BE2C (cell line): Measurements from ENCODE around the gene AGBL1.

Experiments
- DNase-seq: peaks from one replicate; pipeline ENCODE4 v3.0.0-alpha.2; 2020
- H3K27me3 ChIP-seq: fragments of 250-450 bp; sonication (Bioruptor Pico); 2 replicates; pipeline ENCODE4 v1.5.1; 2020; ENCODE audit warnings: mild to moderate bottlenecking
- H3K36me3 ChIP-seq: fragments of 250-450 bp; sonication (Bioruptor Pico); 2 replicates; pipeline ENCODE4 v1.5.1; 2020; ENCODE audit warnings: mild to moderate bottlenecking
- H3K4me1 ChIP-seq: fragments of 250-450 bp; sonication (Bioruptor Pico); 2 replicates; pipeline ENCODE4 v1.5.1; 2020
- H3K4me3 ChIP-seq: 2 replicates; pipeline ENCODE4 v1.5.1; 2011; ENCODE audit warnings: low read depth, low read length
- H3K9me3 ChIP-seq: fragments of 250-450 bp; sonication (Bioruptor Pico); 2 replicates; pipeline ENCODE4 v1.5.1; 2020
- CTCF ChIP-seq: IDR thresholded peaks from 2 replicates; pipeline ENCODE4 v1.5.1; 2012; ENCODE audit warnings: mild to moderate bottlenecking, low read depth, low read length

AGBL1 gene

GRCh38 chr15:86573476-86573875, 493.8 kb downstream of the AGBL1 start:
- H3K9me3 ChIP-seq: no peaks in the 10 kb centered on the region
- no peak for DNase-seq

GRCh38 chr15:86588413-86588812, 508.7 kb downstream of the AGBL1 start:
- H3K36me3 ChIP-seq: no peaks in the 10 kb centered on the region
- H3K9me3 ChIP-seq: no peaks in the 10 kb centered on the region
- H3K27me3 ChIP-seq: no peaks in the 10 kb centered on the region
- no peak for DNase-seq
- no peaks in the 10 kb centered on the region for H3K4me1 ChIP-seq
- no peak overlapping the region for H3K4me3 ChIP-seq
- TF ChIP-seq CTCF: no peak

More at GRCh38 chr15:86573476-86573875, 493.8 kb downstream of the AGBL1 start:
- Histone ChIP-seq H3K27me3 (no peaks in the 10 kb centered on the region; the same call in 1 of the 2 replicates), H3K36me3 (no peaks in the 10 kb centered on the region), H3K4me1 (no peaks in the 10 kb centered on the region), H3K4me3 (no peak overlapping the region)
- TF ChIP-seq CTCF: no peak

- H3K36me3 ChIP-seq: no peaks in the 10 kb centered on the region
- TF ChIP-seq CTCF: no peak
- H3K9me3 ChIP-seq: no peaks in the 10 kb centered on the region
- H3K27me3 ChIP-seq: no peaks in the 10 kb centered on the region
- no peak for DNase-seq
- no peaks in the 10 kb centered on the region for H3K4me1 ChIP-seq
- H3K4me3 ChIP-seq: no peak overlapping the region
Observed at GRCh38 chr15:86590461-86590860, 510.8 kb downstream of the AGBL1 start.

GRCh38 chr15:86591158-86591557, 511.5 kb downstream of the AGBL1 start:
- DNase-seq: no peak
- H3K4me3 ChIP-seq: no peak overlapping the region
- no peaks in the 10 kb centered on the region for H3K27me3 ChIP-seq
- no peak for TF ChIP-seq CTCF
- H3K36me3 ChIP-seq: no peaks in the 10 kb centered on the region
- H3K9me3 ChIP-seq: no peaks in the 10 kb centered on the region
- H3K4me1 ChIP-seq: no peaks in the 10 kb centered on the region

- H3K9me3 ChIP-seq: no peaks in the 10 kb centered on the region
- no peaks in the 10 kb centered on the region for H3K4me1 ChIP-seq
- H3K27me3 ChIP-seq: no peaks in the 10 kb centered on the region
- no peak for TF ChIP-seq CTCF
- peak; percentile 7 for DNase-seq
- H3K4me3 ChIP-seq: no peak overlapping the region
- no peaks in the 10 kb centered on the region for H3K36me3 ChIP-seq
Observed at GRCh38 chr15:86591994-86592735, 512.5 kb downstream of the AGBL1 start.

GRCh38 chr15:86595741-86596140, 516.1 kb downstream of the AGBL1 start:
- no peak for DNase-seq
- no peaks in the 10 kb centered on the region for H3K4me1 ChIP-seq
- no peak for TF ChIP-seq CTCF
- 0 out of 2 replicates have a peak, but pooled peaks cover 3% of the 10 kb centered on the region for H3K27me3 ChIP-seq
- H3K36me3 ChIP-seq: no peaks in the 10 kb centered on the region
- no peaks in the 10 kb centered on the region for H3K9me3 ChIP-seq
- H3K4me3 ChIP-seq: no peak overlapping the region
